Fibroblast of gingiva (primary cell): ENCODE data around the gene IFT88.
A peak's percentile ranks its signal among the peaks of the same experiment; 100 is the strongest.

ENCODE experiments used
- DNase-seq: peaks from one replicate; pipeline ENCODE4 v3.0.0-alpha.2; 2011; ENCODE audit warnings: low read depth

Gene IFT88, protein sequence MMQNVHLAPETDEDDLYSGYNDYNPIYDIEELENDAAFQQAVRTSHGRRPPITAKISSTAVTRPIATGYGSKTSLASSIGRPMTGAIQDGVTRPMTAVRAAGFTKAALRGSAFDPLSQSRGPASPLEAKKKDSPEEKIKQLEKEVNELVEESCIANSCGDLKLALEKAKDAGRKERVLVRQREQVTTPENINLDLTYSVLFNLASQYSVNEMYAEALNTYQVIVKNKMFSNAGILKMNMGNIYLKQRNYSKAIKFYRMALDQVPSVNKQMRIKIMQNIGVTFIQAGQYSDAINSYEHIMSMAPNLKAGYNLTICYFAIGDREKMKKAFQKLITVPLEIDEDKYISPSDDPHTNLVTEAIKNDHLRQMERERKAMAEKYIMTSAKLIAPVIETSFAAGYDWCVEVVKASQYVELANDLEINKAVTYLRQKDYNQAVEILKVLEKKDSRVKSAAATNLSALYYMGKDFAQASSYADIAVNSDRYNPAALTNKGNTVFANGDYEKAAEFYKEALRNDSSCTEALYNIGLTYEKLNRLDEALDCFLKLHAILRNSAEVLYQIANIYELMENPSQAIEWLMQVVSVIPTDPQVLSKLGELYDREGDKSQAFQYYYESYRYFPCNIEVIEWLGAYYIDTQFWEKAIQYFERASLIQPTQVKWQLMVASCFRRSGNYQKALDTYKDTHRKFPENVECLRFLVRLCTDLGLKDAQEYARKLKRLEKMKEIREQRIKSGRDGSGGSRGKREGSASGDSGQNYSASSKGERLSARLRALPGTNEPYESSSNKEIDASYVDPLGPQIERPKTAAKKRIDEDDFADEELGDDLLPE

DNA sequence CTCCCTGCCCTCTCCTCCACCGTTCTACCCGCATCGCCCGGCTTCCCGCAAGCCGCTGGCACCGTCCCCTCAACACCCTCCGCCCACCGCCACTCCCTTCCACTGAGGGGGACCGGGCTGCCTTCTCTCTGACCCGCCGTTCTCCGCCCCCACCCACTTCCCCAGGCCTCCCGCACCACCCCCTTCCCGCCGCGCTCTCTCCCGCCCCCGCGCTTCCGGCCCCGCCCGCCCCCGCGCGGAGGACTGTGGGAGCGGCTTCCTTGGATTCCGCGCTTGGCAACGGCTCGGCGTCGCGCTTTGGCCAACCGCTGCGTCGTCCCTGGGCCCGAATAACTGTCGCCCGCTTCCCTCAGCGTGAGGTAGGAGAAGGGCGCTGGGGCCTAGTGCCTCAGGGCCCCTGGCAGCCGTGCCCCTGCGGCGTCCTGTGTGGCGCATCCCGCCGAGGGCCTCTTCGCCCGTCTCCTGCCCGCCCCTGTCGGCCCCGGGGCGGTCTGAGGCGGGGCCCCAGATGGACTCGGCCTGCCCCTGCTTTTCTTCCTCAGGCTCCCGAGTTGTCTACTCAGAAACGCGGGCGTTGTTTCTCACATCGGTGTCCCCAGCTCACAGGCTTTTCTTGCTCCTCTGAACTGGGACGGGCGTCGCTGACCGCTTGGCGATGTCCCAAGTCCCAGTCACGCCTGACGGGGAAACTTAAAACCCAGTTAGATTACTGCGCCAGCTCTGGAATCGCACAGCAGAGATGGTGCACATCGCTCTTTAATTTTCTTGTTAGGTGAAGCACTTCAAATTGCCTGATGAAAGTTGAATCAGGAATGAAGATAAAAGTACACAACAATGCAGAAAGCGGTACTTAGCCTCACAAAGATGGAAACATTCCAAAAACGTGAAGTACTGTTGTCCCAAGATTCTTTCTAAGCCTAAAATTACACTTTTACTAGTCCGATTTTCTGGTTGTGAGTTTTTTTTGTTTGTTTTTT lies at the start of gene IFT88:
Gene IFT88 (plus strand): TSS at position 260 of the 977 bp plus-strand sequence. CDS start 7,229 bp downstream, outside the sequence.
- DNase-seq, result peak; percentile 86

DNA sequence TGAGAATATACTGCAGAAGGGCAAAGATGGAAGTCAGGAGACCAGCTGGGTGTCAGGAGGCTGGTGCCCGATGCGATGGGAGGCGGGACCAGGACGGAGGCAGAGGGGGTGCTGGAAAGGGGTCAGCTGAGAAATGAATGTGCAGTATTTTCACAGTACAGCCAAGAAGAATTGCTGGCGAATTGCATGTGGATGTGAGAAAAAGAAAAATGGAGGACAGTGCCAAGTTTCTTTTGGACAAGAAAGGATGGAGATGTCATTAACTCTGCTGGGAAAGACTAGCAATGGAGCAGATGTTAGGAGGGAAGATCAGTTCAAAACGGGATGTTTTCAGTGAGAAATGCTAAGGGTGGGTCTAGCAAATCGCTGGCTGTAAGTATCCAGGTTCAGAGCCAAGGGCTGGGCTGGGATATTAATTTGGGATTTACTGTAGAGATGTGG lies 48.3 kb upstream of the IFT88 start:
- DNase-seq, result peak; percentile 18

DNA sequence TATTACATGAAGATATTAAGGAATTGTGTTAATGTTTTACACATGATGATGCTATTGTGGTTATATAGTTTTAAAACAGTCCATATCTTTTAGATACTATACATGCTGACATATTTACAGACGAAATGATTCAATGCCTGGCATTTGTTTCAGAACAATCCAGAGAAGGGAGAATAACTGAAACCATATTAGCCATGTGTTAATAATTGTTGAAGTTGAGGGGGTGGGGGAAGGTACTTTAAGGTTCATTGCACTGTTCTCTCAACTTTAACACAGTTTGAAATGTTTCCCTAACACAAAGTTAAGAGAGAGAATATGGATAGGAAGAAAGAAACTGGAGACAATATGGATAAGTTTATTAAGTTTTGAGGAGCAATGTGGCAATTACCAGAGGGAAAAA lies 47.1 kb upstream of the IFT88 start:
- peak; percentile 54 for DNase-seq

DNA sequence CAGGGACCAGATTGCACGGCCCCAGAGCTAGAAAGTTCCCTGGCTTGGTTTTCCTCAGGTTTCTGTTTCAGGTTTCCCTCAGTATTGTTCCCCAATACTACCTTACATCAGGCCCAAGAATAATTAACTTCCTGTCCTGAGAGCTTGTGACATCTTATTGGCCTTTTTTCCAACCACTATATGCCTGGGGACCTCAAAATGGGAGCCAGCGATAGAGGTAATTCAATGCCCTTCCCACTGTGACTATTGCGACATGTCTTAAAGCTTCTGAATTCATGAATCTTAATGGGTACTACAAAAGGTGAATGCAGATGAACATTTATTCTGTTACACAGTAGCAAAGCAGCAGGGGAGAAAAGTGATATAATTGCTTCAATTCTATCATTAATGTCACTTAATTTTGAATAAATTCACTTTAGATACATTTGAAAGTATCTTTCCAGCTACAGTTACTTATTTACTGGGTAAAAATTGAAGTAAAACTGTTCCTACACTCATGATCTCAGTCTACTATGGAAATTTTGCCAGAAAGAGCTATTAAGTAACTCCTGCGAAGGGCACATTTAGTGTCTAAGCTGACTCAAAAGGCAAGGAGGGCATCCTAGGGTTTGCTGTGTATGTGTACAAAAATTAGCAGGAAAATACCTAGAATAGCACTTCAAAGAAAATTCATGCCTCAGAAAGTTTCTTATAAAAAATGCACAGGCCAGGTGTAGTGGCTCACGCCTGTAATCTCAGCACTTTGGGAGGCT lies 45.4 kb upstream of the IFT88 start:
- peak; percentile 10 for DNase-seq

DNA sequence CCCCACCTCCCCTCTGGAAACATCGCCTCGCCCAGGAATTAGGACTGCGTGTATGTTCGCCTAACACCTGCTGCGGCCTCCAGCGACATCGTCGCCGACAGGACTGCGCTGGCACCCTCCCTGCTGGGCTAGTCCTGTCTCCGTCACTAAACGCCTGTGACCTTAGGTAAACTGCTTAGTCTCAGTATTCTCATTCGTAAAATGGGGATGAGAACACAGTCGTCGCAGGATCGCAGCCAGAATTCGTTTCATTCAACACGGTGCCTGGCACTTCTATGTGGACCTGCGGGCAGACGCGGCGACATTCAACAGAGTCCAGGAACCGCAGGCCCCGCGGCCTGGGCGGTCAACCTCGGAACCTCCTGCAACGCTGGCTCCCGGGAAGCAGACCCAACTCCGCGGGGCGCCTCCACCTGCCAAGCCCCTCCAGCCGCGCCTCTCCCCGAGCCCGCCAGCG lies 41.8 kb upstream of the IFT88 start:
- DNase-seq, result no peak

DNA sequence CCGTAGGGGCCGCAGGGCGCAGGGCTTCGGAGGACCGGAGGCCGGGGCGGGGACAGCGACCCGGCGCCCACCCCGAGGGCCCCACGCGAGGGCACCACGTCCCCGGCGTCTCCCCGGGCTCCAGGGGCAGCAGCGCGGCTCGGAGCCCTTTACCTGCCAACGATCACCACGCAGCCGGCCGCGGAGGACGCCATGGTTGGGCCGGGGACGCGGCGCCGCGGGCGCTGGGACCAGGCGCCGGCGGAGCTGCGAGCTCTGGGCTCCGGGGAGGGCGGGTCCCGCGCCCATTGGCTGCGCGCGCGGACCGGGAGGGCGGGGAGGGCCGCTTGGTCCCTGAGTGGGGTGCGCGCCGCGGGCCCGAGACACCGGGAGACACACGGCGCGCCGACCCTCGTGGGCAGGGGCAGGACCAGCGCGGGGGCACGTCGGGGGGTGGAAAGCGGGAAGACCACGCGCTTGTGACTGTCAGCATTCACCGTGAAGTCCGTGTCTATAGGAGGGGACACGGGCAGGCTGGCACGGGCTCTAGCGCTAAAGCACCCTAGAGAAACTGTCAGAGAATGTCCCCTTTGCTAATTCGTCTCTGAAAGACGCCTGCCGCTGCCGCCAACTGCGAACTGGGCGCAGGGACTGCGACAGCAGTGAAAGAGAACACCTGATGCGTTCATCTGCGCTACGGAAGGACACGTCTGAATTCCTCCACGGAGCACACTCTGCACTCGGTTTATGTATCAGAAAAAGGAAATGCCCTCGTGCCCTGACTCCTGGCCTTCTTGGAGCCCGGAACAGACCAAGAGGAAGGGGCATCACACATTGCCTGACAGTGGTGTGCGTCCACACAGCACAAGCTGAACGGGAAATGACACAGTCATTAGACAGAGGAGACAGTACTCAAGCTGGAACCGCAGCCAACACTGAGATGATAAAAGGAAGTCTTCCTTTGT lies 41.1 kb upstream of the IFT88 start, which contains the start of gene CRYL1:
Gene CRYL1 (minus strand): TSS at position 257 of the 944 bp plus-strand sequence. CDS start 63 bp downstream, at position 194.
- DNase-seq, result peak; percentile 67

DNA sequence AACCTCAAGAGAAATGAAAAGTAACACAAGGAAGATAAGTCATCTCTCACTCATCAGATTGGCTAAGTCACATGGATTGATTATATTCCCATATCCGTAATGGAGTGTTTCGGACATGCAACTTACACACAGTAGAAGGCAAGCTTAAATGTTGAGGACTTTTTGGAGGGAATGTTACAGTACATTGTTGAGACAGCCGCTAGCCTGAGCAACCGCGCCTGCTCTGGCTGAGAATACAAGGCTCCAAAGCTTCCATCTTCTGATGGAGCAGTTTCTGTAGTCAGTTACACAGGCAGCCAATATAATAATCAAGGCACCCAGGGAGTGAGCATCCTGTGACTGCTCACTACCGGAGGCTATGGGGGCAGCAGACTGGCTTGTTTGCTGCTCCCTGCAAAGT lies 40.3 kb upstream of the IFT88 start:
- DNase-seq, result no peak

DNA sequence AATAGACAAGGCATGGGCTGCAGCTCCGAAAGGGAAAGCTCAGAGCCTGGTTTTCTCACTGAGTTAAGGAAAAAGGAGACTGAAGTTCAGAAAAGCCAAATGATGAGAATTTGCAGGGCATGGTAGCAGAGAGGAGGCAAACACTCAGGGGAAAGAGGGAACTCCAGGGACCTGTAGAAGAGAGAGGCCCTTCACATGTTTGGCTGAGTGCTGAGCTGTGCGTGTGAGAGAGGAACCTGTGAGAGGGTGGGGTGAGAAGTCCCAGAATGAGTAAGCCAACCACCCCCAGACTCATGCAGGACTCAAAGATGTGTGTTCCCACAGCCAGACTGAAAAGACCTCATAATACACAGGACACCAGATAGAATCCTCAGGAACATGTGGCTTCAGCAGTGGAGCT lies 38.5 kb upstream of the IFT88 start:
- no peak for DNase-seq

DNA sequence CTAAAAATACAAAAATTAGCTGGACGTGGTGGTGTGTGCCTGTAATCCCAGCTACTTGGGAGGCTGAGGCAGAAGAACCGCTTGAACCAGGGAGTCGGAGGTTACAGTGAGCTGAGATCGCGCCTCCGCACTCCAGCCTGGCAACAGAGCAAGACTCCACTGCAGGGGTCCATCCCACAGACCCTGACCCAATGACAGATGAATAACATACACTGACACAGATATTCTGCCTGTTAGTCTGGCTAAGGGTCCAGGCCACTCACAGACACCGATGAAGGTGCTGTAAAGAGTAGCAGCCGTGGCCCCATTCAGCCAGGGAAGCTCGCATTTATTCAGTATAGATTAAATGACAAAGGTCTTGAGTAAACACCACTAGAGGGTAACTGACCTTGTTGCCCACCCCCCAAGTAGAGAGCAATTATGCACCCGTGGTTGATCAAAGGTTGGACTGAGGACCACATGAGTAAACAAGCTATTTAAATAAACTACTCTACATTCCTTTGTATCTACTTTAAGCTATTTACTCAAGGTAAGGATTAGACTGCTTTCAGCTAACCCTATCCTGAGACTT lies 32.8 kb upstream of the IFT88 start:
- DNase-seq, result no peak

DNA sequence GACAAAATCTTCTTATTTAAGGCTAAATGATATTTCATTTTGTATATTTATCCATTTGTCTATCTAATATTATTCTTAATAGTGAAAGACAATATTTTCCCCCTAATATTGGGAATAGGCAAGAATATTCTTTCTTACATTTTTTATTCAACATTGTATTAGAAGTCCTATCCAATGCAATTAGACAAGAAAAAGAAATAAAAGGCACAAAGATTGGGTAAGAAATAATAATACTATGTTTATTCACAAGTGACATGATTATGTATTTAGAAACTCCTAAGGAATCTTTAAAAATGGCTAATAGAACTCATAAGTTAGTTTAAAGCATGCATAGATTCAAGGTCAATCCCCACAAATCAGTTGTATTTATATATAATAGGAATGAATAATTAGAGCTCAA lies 30.0 kb upstream of the IFT88 start:
- no peak for DNase-seq

DNA sequence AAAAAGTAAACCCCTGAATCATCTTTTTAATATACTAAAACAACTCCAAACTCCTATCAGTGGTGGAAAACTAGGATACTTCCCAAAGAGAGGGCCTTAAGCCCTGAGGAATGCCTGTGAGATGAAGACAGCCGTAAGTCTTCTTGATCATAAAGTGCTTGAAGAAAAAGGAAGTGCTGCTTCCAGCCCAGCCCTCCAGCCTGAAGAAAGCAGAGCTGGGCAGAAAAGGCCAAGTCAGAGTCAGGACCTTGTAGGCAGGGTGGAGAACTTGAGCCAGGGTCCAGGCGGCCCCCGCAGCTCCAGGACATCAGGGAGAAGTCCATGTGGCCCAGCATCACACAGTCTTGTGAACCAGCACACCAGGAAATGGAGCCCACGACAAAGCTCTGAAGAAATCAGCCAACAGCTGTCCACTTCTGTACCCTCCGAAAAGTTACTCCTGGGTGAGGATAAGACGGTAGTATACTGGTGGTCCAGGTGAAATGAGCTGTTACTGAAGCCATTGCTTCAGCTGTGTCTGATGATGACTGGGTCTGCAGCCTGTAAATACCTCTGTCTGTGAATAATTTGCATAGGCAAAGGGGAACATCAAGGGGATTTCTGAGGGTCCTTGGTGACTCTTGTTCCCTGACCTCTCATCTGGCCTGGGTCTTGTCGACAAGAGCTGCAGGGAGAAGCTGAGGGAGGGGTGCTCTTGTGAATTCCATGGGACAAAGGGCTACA lies 22.6 kb upstream of the IFT88 start:
- DNase-seq, result no peak

DNA sequence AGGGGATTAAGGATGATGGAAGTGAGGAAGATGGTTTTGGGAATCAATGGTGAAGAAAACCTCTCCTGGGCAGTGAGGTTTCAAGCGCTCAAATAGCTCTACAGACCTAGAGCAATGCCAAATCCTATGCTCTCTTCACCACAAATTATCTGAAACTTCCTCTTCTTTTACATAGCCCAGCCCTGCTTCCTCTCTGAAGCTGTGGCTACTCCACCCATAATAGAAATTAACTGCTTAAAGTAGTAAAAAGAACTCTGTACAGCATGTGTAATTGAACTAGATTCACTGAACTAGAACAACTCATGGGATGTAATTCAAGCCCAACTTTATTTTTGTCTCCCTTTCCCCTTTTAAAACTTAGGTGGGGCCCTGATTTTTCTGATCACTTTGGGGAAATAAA lies 20.4 kb upstream of the IFT88 start:
- no peak for DNase-seq

DNA sequence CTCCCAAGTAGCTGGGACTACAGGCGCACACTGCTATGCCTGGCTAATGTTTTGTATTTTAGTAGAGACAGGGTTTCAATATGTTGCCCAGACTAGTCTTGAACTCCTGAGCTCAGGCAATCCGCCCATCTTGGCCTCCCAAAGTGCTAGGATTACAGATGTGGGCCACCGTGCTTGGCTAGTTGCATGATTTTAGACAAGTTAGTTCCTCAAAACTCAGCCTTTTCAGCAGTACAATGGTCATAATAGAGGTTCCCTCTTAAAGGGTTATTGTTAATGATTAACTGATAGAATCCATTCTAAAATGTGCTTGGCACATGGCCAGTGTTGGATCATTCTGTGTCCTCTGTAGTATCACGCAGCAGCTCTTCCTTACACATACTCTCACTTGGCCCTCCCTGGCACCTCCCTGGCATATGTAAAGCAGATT lies 19.5 kb upstream of the IFT88 start:
- no peak for DNase-seq

DNA sequence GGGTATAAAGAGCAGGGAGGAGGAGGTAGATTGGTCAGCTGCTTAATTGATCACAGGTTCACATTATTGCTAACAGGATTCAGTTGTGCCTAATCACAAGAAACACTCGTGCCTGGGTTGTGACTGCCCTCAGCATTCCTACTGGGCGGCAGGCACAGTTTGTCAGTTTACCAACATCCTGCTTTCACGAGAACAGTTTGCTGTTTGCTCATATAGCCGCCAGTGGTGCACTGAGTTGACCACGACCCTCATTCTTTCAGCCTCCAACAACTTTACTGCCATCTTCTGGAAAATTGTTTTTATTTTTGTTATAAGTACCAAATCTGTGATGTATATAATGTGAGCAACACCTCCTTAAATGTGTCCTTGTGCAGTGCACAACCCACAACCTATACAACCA lies 16.2 kb upstream of the IFT88 start:
- peak; percentile 6 for DNase-seq

DNA sequence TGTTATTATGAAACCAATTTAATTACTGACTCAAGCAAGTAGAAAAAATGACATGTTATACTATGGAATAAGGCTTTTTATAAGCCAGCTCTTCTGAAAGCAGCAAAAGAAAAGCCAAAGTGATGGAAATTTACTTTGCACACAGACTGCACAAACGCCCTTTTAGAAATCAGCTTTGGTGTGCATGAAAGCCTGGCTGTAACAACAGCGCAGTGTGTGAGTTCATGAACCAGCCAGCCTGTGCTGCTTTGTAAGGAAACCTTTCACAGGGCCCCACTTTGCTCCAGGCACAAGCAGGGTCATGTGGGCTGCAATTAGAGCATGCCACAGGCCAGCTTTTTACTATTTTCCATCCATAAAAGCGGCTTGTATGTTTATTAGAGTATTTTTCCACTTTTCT lies 13.6 kb upstream of the IFT88 start:
- peak; percentile 3 for DNase-seq

DNA sequence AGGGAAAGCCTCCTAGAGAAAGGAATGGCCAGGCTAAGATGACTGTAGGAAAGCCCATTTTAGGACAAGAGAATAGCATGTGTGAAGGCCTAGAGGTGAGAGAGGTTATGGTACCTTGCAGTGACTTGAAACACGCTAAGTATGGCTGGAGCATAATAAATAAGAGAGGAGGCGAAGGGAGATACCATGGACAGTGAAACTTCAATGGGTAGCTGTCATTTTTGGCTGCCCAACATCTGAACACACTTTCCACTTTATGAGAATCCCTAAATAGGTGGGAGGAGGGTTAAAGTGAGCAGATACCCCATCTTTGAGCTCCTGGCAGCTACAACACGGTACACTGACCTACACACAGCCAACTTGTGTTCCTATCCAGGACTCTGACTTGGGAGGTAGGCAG lies 8.0 kb upstream of the IFT88 start:
- DNase-seq, result no peak

DNA sequence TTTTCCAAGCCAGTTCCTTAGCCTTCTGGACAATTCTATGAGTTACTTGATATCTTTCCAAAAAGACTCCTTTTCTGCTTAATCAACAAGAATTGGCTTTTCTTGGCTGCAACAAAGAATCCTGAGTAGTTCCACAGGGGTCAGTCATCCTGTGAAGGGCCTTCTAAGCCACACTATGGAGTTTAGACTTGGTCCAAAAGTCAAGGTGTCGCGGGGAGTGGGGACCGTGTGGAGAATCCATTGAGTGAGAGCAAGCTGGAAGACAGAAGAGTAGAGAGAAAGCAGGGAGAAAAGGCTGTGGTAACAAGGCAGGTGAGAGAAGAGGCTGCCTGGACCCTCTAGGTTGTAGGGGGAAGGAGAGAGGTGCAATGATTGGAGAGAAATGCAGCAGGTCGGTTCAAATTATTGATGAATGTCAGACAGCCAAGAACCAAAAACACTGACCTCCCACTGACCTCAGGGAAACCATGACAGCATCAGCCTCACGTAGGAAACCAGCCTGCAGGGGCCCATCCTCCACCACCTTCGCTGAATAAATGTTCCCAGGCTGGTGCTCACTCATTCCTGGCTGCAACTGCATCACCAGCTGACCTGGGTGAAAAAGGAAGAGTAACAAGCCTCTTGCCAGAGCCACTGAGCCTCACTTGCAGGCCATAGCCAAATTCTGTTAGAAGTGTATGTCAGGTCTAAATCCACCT lies 7.1 kb upstream of the IFT88 start:
- DNase-seq, result no peak

DNA sequence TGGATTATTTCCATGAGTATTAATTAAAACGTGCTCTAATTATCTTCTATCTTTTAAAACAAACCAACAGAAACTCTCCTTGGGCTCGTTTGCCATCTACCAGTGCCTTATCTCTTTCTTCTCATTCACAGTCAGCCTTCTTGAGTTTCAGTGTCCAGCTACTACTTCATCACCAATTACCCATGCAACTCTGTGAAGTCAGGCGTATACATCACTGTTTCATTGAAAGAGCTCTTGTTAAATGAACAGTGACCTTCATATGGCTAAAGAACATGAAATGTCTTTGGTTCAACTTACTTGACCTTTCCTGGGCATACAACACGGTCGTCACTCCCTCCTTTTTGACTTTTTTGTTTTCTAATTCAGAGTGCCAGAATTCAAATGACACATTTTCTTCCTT lies 5.2 kb upstream of the IFT88 start:
- no peak for DNase-seq
